ENCODE measurements around the gene CACNG4. TPM values are rescaled to one million over a fixed set of nuclear protein-coding genes. Genes with fewer than 3 reads are reported as not detected.

The CACNG4 gene
- total RNA-seq, 1 experiment from 2014 or later, result 46.3 TPM

- CTCF ChIA-PET, result no interaction called here
- POLR2A ChIA-PET (ENCODE audit: unreplicated experiment), result no interaction called here
- H3K36me3 ChIP-seq (ENCODE audit: low read depth), result no peaks in the 10 kb centered on the region
- H3F3A ChIP-seq (ENCODE audit: insufficient read depth, low read depth), result no peaks in the 10 kb centered on the region
- no peak for TF ChIP-seq EZH2 (IDR thresholded peaks at IDR 0.05; ENCODE audit: low read depth)
- no peak for TF ChIP-seq CTCF (conservative IDR thresholded peaks at IDR 0.05)
- H3K27ac ChIP-seq, result no peak overlapping the region
- no peak overlapping the region for H3K4me2 ChIP-seq
- BruUV-seq (replicated peaks), result no TSS peak
- no peaks in the 10 kb centered on the region for H3K27me3 ChIP-seq (ENCODE audit: insufficient read depth, low read depth)
- no peaks in the 10 kb centered on the region for H3K4me1 ChIP-seq (replicated peaks; ENCODE audit: insufficient read depth)
- H4K20me1 ChIP-seq (ENCODE audit: insufficient read depth), result no peaks in the 10 kb centered on the region
- no peak overlapping the region for H3K4me3 ChIP-seq
- no peak for DNase-seq
- no peak overlapping the region for H2AFZ ChIP-seq
- no peaks in the 10 kb centered on the region for H3K9me2 ChIP-seq (ENCODE audit: insufficient read depth)
- no peaks in the 10 kb centered on the region for H3K9me3 ChIP-seq (ENCODE audit: insufficient read depth, low read depth)
- intact Hi-C loops (cut with micrococcal nuclease; ENCODE audit: unreplicated experiment), result loop anchor here (5.0 kb wide), 1 partner anchor 390 kb away; no protein-coding TSS in a partner anchor
- H3K79me2 ChIP-seq (ENCODE audit: low read depth), result no peaks in the 10 kb centered on the region
These were observed 17.5 kb downstream of the CACNG4 start for GRCh38 chr17:66981983-66982508.

- BruUV-seq (replicated peaks), result no TSS peak
These were observed 19.0 kb downstream of the CACNG4 start for GRCh38 chr17:66983414-66984021.

GRCh38 chr17:66984730-66985129 lies 20.2 kb downstream of the CACNG4 start:
- ChIA-PET CTCF (no interaction called here), POLR2A (ENCODE audit: unreplicated experiment) (no interaction called here)
- Histone ChIP-seq H3F3A (ENCODE audit: insufficient read depth, low read depth) (no peaks in the 10 kb centered on the region), H3K4me1 (replicated peaks; ENCODE audit: insufficient read depth) (no peaks in the 10 kb centered on the region), H2AFZ (no peak overlapping the region), H4K20me1 (ENCODE audit: insufficient read depth) (no peaks in the 10 kb centered on the region), H3K4me3 (no peak overlapping the region), H3K79me2 (ENCODE audit: low read depth) (no peaks in the 10 kb centered on the region), H3K36me3 (ENCODE audit: low read depth) (no peaks in the 10 kb centered on the region), H3K9me3 (ENCODE audit: insufficient read depth, low read depth) (no peaks in the 10 kb centered on the region), H3K4me2 (no peak overlapping the region), H3K27ac (no peak overlapping the region), H3K9me2 (ENCODE audit: insufficient read depth) (no peaks in the 10 kb centered on the region), H3K27me3 (ENCODE audit: insufficient read depth, low read depth) (no peaks in the 10 kb centered on the region)
- no peak for DNase-seq
- BruUV-seq (replicated peaks), result no TSS peak
- intact Hi-C loops (cut with micrococcal nuclease; ENCODE audit: unreplicated experiment), result loop anchor here (5.0 kb wide), 1 partner anchor 388 kb away; no protein-coding TSS in a partner anchor
- TF ChIP-seq EZH2 (IDR thresholded peaks at IDR 0.05; ENCODE audit: low read depth), result no peak
- no peak for TF ChIP-seq CTCF (conservative IDR thresholded peaks at IDR 0.05)

More at GRCh38 chr17:66983414-66984021, 19.0 kb downstream of the CACNG4 start:
- ChIA-PET POLR2A (ENCODE audit: unreplicated experiment) (no interaction called here), CTCF (no interaction called here)
- intact Hi-C loops (cut with micrococcal nuclease; ENCODE audit: unreplicated experiment), result loop anchor here (5.0 kb wide), 1 partner anchor 389 kb away; no protein-coding TSS in a partner anchor
- H3K27me3 ChIP-seq (ENCODE audit: insufficient read depth, low read depth), result no peaks in the 10 kb centered on the region
- no peaks in the 10 kb centered on the region for H3F3A ChIP-seq (ENCODE audit: insufficient read depth, low read depth)
- H3K36me3 ChIP-seq (ENCODE audit: low read depth), result no peaks in the 10 kb centered on the region
- no peaks in the 10 kb centered on the region for H3K9me3 ChIP-seq (ENCODE audit: insufficient read depth, low read depth)
- H3K4me3 ChIP-seq, result no peak overlapping the region
- H3K9me2 ChIP-seq (ENCODE audit: insufficient read depth), result no peaks in the 10 kb centered on the region
- H3K4me2 ChIP-seq, result no peak overlapping the region
- no peak overlapping the region for H3K27ac ChIP-seq
- H2AFZ ChIP-seq, result no peak overlapping the region
- TF ChIP-seq CTCF (conservative IDR thresholded peaks at IDR 0.05) (no peak), EZH2 (IDR thresholded peaks at IDR 0.05; ENCODE audit: low read depth) (no peak)
- H4K20me1 ChIP-seq (ENCODE audit: insufficient read depth), result no peaks in the 10 kb centered on the region
- no peak for DNase-seq
- no peaks in the 10 kb centered on the region for H3K79me2 ChIP-seq (ENCODE audit: low read depth)
- no peaks in the 10 kb centered on the region for H3K4me1 ChIP-seq (replicated peaks; ENCODE audit: insufficient read depth)

Data from PC-9 (cell line).